ENCODE data around the gene SV2B.

SV2B gene

GRCh38 chr15:91261345-91261744 is 161.3 kb downstream of the SV2B start:
- in situ Hi-C loops (cut with MboI; ENCODE audit: low sequenced_read_pairs): loop anchor here (25.0 kb wide), 1 partner anchor 949 kb away; no protein-coding TSS in a partner anchor

- in situ Hi-C loops (cut with MboI; ENCODE audit: low sequenced_read_pairs): loop anchor here (25.0 kb wide), 1 partner anchor 952 kb away; no protein-coding TSS in a partner anchor
Measured at GRCh38 chr15:91263632-91264531, 163.8 kb downstream of the SV2B start.

DNA sequence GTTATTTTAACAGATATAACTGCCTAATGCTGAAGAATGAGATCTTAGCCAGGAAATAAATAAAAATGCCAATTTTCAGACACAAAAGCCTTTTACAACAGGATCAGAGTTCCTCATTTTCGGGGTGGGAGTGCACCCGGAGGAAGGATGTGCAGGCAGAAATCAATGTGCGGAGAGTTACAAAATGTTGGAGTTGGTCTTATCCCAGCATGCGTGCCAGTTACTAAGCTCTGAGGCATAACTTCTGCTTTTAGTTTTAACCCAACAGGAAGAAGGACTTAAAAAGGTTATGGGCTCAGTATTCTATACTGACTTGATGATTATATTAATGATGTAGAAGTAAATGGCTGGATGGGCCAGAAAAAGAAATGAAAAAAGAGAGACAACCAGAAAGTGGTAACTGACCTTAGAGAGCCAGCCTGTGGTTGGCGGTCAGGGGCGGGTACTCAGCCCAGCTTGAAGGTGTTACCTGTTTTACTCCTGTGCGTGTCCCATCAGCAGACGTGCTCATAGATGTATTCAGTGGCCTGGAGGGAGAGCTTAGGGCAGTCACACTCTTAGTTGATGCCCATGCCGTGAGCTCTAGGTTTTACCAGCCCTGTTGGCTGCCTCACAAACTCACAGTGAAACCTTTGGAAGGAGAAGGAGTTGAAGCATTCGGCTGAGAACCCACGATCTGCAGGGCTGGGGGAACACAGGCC is 164.7 kb downstream of the SV2B start:
- in situ Hi-C loops (cut with MboI; ENCODE audit: low sequenced_read_pairs): loop anchor here (25.0 kb wide), 1 partner anchor 952 kb away; no protein-coding TSS in a partner anchor

GRCh38 chr15:91265416-91265940 is 165.4 kb downstream of the SV2B start:
- in situ Hi-C loops (cut with MboI; ENCODE audit: low sequenced_read_pairs): loop anchor here (25.0 kb wide), 1 partner anchor 953 kb away; no protein-coding TSS in a partner anchor

- in situ Hi-C loops (cut with MboI; ENCODE audit: low sequenced_read_pairs): loop anchor here (25.0 kb wide), 1 partner anchor 956 kb away; no protein-coding TSS in a partner anchor
Measured at GRCh38 chr15:91268510-91268909, 168.5 kb downstream of the SV2B start.

GRCh38 chr15:91270747-91271146 is 170.7 kb downstream of the SV2B start:
- in situ Hi-C loops (cut with MboI; ENCODE audit: low sequenced_read_pairs): loop anchor here (5.0 to 25.0 kb wide), 2 partner anchors 213 to 958 kb away; no protein-coding TSS in a partner anchor

GRCh38 chr15:91271565-91272153 is 171.6 kb downstream of the SV2B start:
- in situ Hi-C loops (cut with MboI; ENCODE audit: low sequenced_read_pairs): loop anchor here (5.0 to 25.0 kb wide), 2 partner anchors 214 to 959 kb away; no protein-coding TSS in a partner anchor

- in situ Hi-C loops (cut with MboI; ENCODE audit: low sequenced_read_pairs): no loop called here
Measured at GRCh38 chr15:91275844-91276243, 175.8 kb downstream of the SV2B start.

DNA sequence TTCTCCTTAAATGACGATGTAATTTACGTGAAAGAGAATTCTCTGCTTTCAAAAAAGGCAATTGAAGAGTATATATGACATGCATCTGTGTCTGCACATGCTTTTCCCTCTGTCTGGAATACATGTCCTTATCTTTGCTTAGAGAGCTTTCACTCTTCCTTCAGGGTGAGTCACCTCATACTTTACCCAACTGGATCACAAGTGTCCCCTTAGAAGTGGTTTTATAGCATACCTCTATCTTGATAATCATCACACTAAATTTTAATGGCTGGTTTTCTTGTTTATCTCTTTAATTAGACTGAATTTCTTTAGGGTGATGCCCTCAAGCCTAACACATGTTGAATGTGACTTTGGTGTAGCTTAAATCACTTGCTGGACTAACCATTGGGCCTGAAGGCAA is 178.9 kb downstream of the SV2B start:
- in situ Hi-C loops (cut with MboI; ENCODE audit: low sequenced_read_pairs): no loop called here

DNA sequence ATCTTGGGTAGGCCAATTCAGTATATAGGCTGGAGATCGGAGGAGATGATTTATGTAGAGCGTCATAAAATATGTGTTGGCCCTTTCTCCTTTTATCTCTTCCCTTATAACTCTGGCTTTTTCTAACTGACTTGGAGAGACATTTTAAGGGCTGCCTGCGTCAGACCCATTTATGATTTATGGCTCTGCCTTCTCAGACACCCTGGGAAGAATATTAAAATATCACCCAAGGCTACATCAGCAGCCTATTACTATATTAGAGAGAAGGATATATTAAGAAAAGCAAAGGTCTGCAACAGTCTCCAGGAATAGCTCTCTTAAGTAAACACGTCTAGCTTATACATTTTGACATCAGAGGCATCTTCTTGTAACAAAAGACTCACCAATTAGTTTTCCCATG is 179.4 kb downstream of the SV2B start:
- in situ Hi-C loops (cut with MboI; ENCODE audit: low sequenced_read_pairs): no loop called here

DNA sequence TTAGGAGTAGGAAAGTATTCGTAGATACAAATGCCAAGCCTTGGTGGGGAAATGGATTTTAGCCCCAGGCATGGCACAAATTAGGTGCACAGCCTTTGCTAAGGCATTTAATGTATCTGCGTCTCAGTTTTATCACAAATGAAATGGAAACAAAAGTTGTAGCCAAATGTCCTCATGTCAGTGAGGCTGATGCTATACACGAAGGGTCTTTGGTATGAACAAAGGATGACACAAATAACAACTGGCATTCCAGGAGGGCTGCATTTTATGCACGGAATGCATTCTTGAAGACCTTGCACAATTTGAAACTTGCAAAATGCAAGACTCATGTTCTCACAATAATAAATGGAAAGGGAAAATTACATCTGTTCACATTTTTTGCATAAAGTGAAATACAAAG is 181.9 kb downstream of the SV2B start:
- in situ Hi-C loops (cut with MboI; ENCODE audit: low sequenced_read_pairs): no loop called here

- in situ Hi-C loops (cut with MboI; ENCODE audit: low sequenced_read_pairs): no loop called here
Measured at GRCh38 chr15:91282486-91282885, 182.4 kb downstream of the SV2B start.

DNA sequence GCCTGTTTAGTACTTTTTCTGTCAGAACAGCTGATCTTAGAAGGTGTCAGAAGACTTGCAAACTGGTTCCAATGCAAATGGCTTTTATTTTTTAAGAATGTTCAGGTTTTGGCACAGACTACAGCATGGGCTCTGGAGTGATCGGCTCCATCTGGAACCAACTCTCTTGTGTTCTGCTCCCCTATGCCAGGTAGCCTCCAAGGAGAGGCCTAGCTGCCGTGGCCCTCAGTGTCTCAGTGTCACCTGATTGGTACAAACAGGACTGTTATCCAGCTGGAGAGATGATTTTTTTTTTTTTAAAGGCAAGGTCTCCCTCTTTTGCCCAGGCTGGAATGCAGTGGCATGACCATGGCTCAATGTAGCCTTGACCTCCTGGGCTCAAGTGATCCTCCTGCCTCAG is 183.1 kb downstream of the SV2B start:
- in situ Hi-C loops (cut with MboI; ENCODE audit: low sequenced_read_pairs): no loop called here

GRCh38 chr15:91284758-91285466 is 184.9 kb downstream of the SV2B start:
- in situ Hi-C loops (cut with MboI; ENCODE audit: low sequenced_read_pairs): no loop called here

- in situ Hi-C loops (cut with MboI; ENCODE audit: low sequenced_read_pairs): no loop called here
Measured at GRCh38 chr15:91289324-91289723, 189.3 kb downstream of the SV2B start.

DNA sequence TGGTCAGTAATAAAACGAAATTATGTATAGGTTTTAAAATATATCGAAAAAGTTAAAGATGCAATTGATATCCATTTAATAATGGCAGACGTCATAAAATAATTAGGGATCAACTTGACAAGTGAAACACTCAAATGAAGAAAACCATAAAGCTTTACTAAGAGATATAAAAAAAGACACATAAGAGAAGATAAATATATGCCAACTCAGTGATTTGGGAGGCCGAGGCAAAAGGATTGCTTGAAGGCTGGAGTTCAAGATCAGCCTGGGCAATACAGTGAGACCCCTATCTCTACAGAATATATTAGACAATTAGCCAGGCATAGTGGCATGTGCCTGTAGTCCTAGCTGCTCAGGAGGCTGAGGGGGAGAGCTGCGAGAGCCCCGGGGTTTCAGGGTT is 190.5 kb downstream of the SV2B start:
- in situ Hi-C loops (cut with MboI; ENCODE audit: low sequenced_read_pairs): loop anchor here (10.0 kb wide), 1 partner anchor 784 kb away; no protein-coding TSS in a partner anchor

DNA sequence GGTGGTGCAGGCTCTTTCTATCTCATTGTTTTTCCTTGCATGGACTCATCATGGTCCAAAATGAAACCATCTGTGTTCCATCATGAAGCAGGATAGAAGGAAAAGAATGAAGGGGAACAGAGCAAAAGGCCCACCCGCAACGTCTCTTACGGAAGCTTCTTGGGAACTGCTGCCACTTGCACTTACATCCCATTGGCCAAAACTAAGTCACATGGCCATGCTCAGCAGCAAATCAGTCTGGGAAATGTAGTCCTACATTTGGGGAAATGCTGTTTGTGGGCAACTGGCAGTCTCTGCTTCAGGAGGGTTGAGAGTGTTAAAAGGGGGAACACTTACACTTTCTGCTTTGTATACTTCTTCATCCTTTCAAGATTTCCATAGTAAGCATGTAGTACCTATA is 191.6 kb downstream of the SV2B start:
- in situ Hi-C loops (cut with MboI; ENCODE audit: low sequenced_read_pairs): loop anchor here (10.0 kb wide), 1 partner anchor 783 kb away; no protein-coding TSS in a partner anchor

- in situ Hi-C loops (cut with MboI; ENCODE audit: low sequenced_read_pairs): loop anchor here (10.0 kb wide), 1 partner anchor 780 kb away; no protein-coding TSS in a partner anchor
Measured at GRCh38 chr15:91294344-91294743, 194.3 kb downstream of the SV2B start.

DNA sequence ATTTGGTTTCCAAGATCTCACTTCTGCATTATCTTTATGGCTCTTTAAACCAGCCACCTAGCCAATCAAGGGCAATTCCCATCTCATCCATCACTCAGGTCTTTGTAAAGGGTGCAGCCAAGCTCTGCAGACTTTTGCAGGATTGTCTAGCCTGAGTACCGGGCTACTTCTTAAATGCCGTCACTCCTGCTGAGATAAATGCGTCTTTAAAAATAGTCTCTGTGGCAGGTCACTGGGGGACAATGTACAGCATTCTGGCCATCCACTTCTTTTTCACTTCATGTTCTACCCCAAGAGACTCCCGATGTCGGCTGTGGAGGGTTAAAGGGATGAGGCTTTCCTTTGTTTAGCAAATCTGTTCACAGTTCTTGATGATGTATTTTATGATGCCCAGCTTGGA is 194.7 kb downstream of the SV2B start:
- in situ Hi-C loops (cut with MboI; ENCODE audit: low sequenced_read_pairs): loop anchor here (10.0 kb wide), 1 partner anchor 780 kb away; no protein-coding TSS in a partner anchor

- in situ Hi-C loops (cut with MboI; ENCODE audit: low sequenced_read_pairs): loop anchor here (10.0 kb wide), 1 partner anchor 777 kb away; no protein-coding TSS in a partner anchor
Measured at GRCh38 chr15:91298101-91298500, 198.0 kb downstream of the SV2B start.
